ENCODE results near the gene CDKN2AIP. TPM values are rescaled to one million over a fixed set of nuclear protein-coding genes. Genes with fewer than 3 reads are reported as not detected.

Gene CDKN2AIP
- total RNA-seq, 1 experiment from 2014 or later, result 24.0 TPM

GRCh38 chr4:183403486-183403885 lies 41.0 kb upstream of the CDKN2AIP start:
- no peaks in the 10 kb centered on the region for H3K9me3 ChIP-seq (ENCODE audit: control insufficient read depth, low read depth, low read length)
- no CpG with 5 or more reads among the region's 9 CpGs for WGBS (ENCODE audit: extremely low coverage, insufficient read length, low lambda C conversion rate)
- Mint-ChIP-seq H3K4me1 (peaks cover 14 to 16% of the 10 kb centered on the region in 2 experiments), H3K27me3 (ENCODE audit: low read depth) (peaks cover 24% of the 10 kb centered on the region), H3K4me3 (no peak overlapping the region; a peak in 1 of 5 replicates), H3K9me3 (no peaks in the 10 kb centered on the region), H3K36me3 (ENCODE audit: insufficient read depth in 1 of 3, low read depth in 3 of 3) (no peaks in the 10 kb centered on the region), H3K27ac (no peak overlapping the region)
- H2AFZ ChIP-seq (ENCODE audit: low read length), result no peak overlapping the region
- H2BK15ac ChIP-seq (ENCODE audit: low read depth, low read length), result no peak overlapping the region
- H3K23me2 ChIP-seq (ENCODE audit: insufficient read length, low read depth, low read length, poor library complexity, severe bottlenecking), result peaks cover 1% of the 10 kb centered on the region
- no peaks in the 10 kb centered on the region for H3K79me1 ChIP-seq (ENCODE audit: insufficient read depth, low read depth, low read length, poor library complexity, severe bottlenecking)
- H3K27ac ChIP-seq (ENCODE audit: insufficient read length, low read depth, low read length), result no peak overlapping the region
- no peak for DNase-seq
- H3K9ac ChIP-seq (ENCODE audit: extremely low read depth, insufficient read length, low read length), result no peak overlapping the region
- H3K4ac ChIP-seq (ENCODE audit: low read depth, low read length), result no peak overlapping the region
- H2AK5ac ChIP-seq (ENCODE audit: insufficient read length, low read length), result no peak overlapping the region
- no peak overlapping the region for H3K18ac ChIP-seq (ENCODE audit: insufficient read length, low read depth, low read length)
- no peaks in the 10 kb centered on the region; the same call in 1 of the 2 replicates for H3K4me1 ChIP-seq (ENCODE audit: insufficient read depth, low read length)
- H3K4me2 ChIP-seq (ENCODE audit: insufficient read depth, insufficient read length, low read length), result no peak overlapping the region
- no peak overlapping the region for H4K91ac ChIP-seq (ENCODE audit: insufficient read length, low read depth, low read length)
- no peaks in the 10 kb centered on the region for H4K20me1 ChIP-seq (ENCODE audit: control insufficient read depth, insufficient read depth, insufficient read length)
- no peak overlapping the region for H4K5ac ChIP-seq (ENCODE audit: insufficient read length, low read depth, low read length)
- no peak overlapping the region for H3T11ph ChIP-seq (ENCODE audit: low read length)
- no peak overlapping the region for H3K14ac ChIP-seq (ENCODE audit: insufficient read depth, low read length)
- no peak overlapping the region for H2BK20ac ChIP-seq (ENCODE audit: low read depth, low read length, poor library complexity, severe bottlenecking)
- no peak overlapping the region for H2BK12ac ChIP-seq (ENCODE audit: insufficient read length, low read depth, low read length)
- no peak overlapping the region for H2BK5ac ChIP-seq (ENCODE audit: insufficient read length, low read length)
- H3K79me2 ChIP-seq (ENCODE audit: insufficient read depth, low read length), result no peaks in the 10 kb centered on the region
- TF ChIP-seq CTCF (conservative IDR thresholded peaks at IDR 0.05), result no peak
- H3K23ac ChIP-seq (ENCODE audit: insufficient read length, low read depth, low read length), result no peak overlapping the region
- no peak overlapping the region for H4K8ac ChIP-seq (replicated peaks; ENCODE audit: insufficient read length, low read depth, low read length)
- no peaks in the 10 kb centered on the region; the same call in 1 of the 2 replicates for H3K27me3 ChIP-seq (ENCODE audit: insufficient read depth, low read length)
- no peak overlapping the region for H3K56ac ChIP-seq (ENCODE audit: insufficient read length, low read depth, low read length)
- no peak overlapping the region for H2BK120ac ChIP-seq (ENCODE audit: low read depth, low read length, poor library complexity, severe bottlenecking)

Measured in H9 (cell line).